ENCODE data around the gene EPHA4. TPM values are rescaled to one million over a fixed set of nuclear protein-coding genes. Genes with fewer than 3 reads are reported as not detected.
"Not testable (repeated sequence)": the region's sequence is repeated elsewhere in the genome, so short reads cannot be mapped to it uniquely, and the experiment has no call there.

The EPHA4 gene
- total and polyA plus RNA-seq, 5 experiments from 2014 or later = 0.41 to 9.7 (median 4.5) TPM

DNA sequence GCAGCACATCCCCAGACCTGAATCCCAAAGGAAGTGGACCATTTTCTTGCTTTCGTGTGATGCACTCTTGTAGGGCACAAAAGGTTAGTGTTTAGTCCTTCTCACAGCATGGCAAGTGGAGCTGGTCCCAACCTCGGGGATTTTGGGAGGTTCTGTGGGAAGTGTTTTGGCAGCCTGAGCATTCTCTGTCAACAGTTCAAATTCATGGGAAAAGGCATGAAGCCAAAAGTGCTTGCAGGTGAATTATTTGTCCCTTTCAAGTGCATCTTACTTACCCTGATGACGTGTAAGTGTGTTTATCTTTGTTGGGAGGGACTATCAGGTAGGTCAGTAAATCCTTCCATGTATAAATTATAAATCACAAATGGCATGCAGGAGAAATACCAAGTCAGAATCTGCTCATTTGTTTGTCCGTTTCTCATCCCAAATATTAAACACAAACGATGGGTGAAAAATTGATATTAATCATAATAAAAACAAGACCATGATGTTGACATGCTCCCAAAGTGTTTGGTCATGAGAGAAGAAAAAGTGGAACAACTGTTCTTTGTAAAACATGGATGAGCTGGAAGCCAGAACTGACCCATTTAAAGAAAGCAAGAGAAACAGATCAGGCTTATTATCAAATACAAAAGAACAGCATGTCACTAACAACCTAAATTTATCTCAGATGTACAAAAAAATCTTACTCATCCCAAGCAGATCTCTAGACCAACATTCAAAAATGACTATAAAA lies 57.6 kb downstream of the EPHA4 start:
- DNase-seq = no peak
- Mint-ChIP-seq H3K36me3 (no peaks in the 10 kb centered on the region), H3K27ac (peak overlapping the region in 2 of 10 donors; percentile 9 to 73), H3K4me3 (no peak overlapping the region), H3K4me1 (peaks cover 0 to 13% (median 4%) of the 10 kb centered on the region in 4 donors), H3K9me3 (peaks cover 0 to 4% (median 0%) of the 10 kb centered on the region in 9 donors), H3K27me3 (peaks cover 0 to 3% (median 0%) of the 10 kb centered on the region in 5 donors)
- POLR2A ChIA-PET = no interaction called here
- ATAC-seq = no peak

DNA sequence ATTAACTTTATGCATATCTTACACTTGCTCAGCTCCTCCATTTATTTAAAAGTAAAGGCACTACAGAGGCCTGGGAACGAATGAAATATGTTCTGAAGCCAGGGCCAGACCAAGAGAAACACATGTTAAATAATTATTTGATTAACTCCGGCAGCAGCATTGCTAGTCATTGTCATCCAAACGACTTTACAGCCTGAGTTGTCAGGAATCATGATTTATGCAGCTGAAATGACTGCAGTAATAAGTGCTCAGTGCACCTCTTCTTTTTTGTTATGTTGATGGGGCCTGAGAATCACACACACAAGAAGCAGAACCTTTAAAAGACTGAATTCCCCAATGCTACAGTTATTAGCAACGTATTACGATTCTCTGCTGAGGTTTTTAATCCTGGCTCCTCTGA lies 58.9 kb downstream of the EPHA4 start:
- POLR2A ChIA-PET = no interaction called here
- H3K27ac Mint-ChIP-seq = peak overlapping the region in 1 of 10 donors; percentile 3
- peaks cover 0 to 3% (median 0%) of the 10 kb centered on the region in 5 donors for H3K27me3 Mint-ChIP-seq
- peaks cover 0 to 4% (median 0%) of the 10 kb centered on the region in 9 donors for H3K9me3 Mint-ChIP-seq
- no peak overlapping the region for H3K4me3 Mint-ChIP-seq
- DNase-seq (no peak), ATAC-seq (no peak)
- H3K4me1 Mint-ChIP-seq = peaks cover 0 to 13% (median 0%) of the 10 kb centered on the region in 4 donors
- no peaks in the 10 kb centered on the region for H3K36me3 Mint-ChIP-seq

DNA sequence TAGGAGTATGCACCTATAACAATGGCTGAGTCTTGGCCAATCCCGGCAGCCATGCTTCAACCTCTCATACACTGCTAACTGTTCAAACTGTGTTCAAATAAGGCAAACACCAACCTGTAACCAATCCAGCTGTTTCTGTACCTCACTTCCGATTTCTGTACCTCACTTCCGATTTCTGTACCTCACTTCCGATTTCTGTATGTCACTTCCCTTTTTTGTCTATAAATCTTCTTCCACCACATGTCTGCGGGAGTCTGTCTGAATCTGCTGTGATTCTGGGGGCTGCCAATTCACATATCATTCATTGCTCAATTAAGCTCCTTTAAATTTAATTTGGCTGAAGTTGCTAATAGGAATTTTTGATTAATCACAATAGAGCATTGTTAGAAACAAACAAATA lies 60.8 kb downstream of the EPHA4 start:
- H3K9me3 Mint-ChIP-seq, POLR2A ChIA-PET, ATAC-seq, DNase-seq, H3K27me3 Mint-ChIP-seq, H3K4me3 Mint-ChIP-seq, H3K36me3 Mint-ChIP-seq: not testable (repeated sequence)
- peaks cover 0 to 13% (median 0%) of the 10 kb centered on the region in 4 donors for H3K4me1 Mint-ChIP-seq
- peak overlapping the region in 1 of 10 donors; percentile 29 for H3K27ac Mint-ChIP-seq

DNA sequence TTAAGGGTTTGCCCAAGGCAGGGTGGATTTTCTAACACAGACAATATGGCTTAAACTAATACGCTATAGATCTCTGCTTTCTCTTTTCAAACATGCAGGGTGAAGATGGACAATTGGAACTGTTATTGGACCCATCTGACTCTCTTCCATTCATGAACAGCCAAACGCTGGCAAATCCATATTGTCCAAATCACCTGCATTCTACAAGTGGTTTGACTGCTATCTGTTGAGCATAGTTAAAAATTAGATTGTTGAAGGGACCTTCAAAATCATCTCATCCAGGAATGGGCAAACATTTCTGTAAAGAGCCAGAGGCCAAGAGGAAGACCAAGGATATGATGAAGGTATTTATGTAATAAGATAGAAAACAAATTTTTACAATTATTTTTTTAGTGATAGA lies 65.6 kb downstream of the EPHA4 start:
- no peak overlapping the region for H3K27ac Mint-ChIP-seq
- DNase-seq = no peak
- H3K4me1 Mint-ChIP-seq = peaks cover 0 to 22% (median under 1%) of the 10 kb centered on the region in 4 donors
- H3K36me3 Mint-ChIP-seq = no peaks in the 10 kb centered on the region
- no peak overlapping the region for H3K4me3 Mint-ChIP-seq
- POLR2A ChIA-PET = no interaction called here
- H3K27me3 Mint-ChIP-seq = peaks cover 0 to 4% (median 0%) of the 10 kb centered on the region in 5 donors
- H3K9me3 Mint-ChIP-seq = peaks cover 0 to 3% (median 0%) of the 10 kb centered on the region in 9 donors
- no peak for ATAC-seq

DNA sequence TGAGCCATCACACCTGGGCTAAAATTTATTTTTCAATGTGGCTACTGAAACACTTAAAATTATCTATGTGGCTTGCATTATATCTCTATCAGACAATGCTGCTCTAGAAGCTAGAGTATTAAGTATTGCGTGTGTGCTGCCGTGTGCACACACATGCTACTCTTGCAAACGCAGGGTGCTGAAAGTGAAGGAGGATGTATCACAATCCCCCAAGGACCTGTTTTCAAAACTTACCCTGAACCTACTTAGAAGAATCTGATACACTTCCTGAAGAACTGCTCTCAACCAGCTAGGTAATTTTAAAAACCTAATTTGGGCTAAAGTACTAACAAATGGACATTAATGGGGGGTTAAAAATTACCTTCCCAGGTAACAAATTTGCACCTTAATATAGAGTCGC lies 66.5 kb downstream of the EPHA4 start:
- POLR2A ChIA-PET = no interaction called here
- DNase-seq (no peak), ATAC-seq (no peak)
- peaks cover 0 to 22% (median under 1%) of the 10 kb centered on the region in 4 donors for H3K4me1 Mint-ChIP-seq
- H3K9me3 Mint-ChIP-seq = no peaks in the 10 kb centered on the region
- no peak overlapping the region for H3K4me3 Mint-ChIP-seq
- no peaks in the 10 kb centered on the region for H3K36me3 Mint-ChIP-seq
- H3K27ac Mint-ChIP-seq = no peak overlapping the region
- peaks cover 0 to 4% (median 0%) of the 10 kb centered on the region in 5 donors for H3K27me3 Mint-ChIP-seq

DNA sequence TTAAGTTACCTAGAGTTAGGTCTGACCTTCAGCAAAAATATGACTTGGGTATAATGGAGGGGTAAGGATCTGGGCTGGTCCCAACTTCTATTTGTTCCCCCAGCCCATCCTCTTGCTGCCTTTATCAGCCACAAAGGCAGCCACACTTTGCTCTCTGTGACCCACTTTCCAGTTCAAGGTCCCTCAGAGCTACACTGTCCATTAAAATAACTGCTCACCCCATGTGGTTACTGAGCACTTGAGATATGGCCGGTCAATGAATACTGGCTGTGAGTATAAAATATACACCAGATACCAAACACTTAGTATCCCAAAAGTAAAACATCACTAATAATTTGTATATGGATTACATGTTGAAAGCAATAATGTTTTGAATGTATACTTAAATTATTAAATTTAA lies 67.2 kb downstream of the EPHA4 start:
- H3K4me1 Mint-ChIP-seq = peaks cover 0 to 22% (median under 1%) of the 10 kb centered on the region in 4 donors
- no peak overlapping the region for H3K4me3 Mint-ChIP-seq
- DNase-seq = no peak
- peaks cover 0 to 4% (median 0%) of the 10 kb centered on the region in 5 donors for H3K27me3 Mint-ChIP-seq
- H3K36me3 Mint-ChIP-seq = no peaks in the 10 kb centered on the region
- H3K9me3 Mint-ChIP-seq = no peaks in the 10 kb centered on the region
- POLR2A ChIA-PET = no interaction called here
- ATAC-seq = no peak
- no peak overlapping the region for H3K27ac Mint-ChIP-seq

DNA sequence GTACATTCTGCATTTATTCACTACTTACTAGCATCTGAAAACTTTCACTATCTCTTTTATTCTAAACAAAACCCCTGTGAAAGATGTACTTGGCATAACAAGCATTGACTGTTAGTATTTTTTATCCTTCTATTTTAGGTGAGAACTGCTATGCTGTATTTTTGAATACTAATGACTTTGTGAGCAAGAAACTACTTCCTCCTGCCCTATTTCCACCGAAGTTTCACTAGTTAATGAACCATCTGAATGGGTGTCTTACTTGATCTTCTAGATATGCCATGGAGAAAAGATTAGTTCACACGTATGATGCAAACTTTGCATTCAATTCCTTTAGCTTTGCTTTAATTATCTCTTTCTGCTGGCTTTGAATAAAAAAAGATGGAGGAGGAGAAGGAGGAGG lies 68.1 kb downstream of the EPHA4 start:
- H3K27me3 Mint-ChIP-seq = peaks cover 0 to 4% (median 0%) of the 10 kb centered on the region in 5 donors
- ATAC-seq (no peak), DNase-seq (no peak)
- peaks cover 0 to 22% (median under 1%) of the 10 kb centered on the region in 4 donors for H3K4me1 Mint-ChIP-seq
- H3K9me3 Mint-ChIP-seq = no peaks in the 10 kb centered on the region
- H3K27ac Mint-ChIP-seq = peak overlapping the region in 1 of 10 donors; percentile 5
- H3K36me3 Mint-ChIP-seq = no peaks in the 10 kb centered on the region
- POLR2A ChIA-PET = no interaction called here
- no peak overlapping the region for H3K4me3 Mint-ChIP-seq

DNA sequence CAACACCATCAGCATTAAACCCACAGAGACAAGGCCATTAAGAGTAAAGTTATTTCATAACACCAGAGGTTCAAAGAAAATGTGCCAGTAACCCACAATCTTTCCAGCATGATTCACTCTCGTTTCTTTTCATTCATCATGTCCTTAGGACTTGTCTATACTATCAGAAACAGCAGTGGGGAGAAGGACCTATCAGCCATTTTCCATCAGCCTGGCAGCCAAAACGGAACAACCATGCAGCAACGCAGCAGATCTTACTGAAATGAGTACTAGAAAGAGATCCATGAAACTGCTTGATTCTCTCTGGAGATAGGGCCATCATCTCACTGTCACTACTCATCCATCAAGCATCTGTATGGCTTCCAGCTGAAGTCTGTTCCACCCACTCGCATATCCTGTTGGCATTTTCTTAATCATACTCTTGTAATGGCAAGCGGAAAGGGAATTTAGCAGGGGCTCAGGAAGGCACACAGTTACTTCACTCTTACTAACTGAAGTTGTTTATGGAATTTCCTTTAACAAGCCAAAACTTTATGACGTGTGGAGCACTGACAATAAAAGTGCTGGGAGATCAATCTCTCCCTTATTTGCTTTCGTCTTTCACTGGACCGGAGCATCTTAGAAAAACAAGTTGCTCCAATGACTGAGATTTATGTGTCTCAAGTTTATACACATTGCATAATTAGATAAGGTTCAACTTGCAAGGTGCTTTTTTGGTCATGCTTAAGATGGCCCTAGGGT lies 69.7 kb downstream of the EPHA4 start:
- H3K27ac Mint-ChIP-seq = no peak overlapping the region
- POLR2A ChIA-PET = no interaction called here
- peaks cover 0 to 22% (median under 1%) of the 10 kb centered on the region in 4 donors for H3K4me1 Mint-ChIP-seq
- H3K9me3 Mint-ChIP-seq = no peaks in the 10 kb centered on the region
- no peak overlapping the region for H3K4me3 Mint-ChIP-seq
- ATAC-seq (no peak), DNase-seq (no peak)
- peaks cover 0 to 4% (median 0%) of the 10 kb centered on the region in 5 donors for H3K27me3 Mint-ChIP-seq
- no peaks in the 10 kb centered on the region for H3K36me3 Mint-ChIP-seq

DNA sequence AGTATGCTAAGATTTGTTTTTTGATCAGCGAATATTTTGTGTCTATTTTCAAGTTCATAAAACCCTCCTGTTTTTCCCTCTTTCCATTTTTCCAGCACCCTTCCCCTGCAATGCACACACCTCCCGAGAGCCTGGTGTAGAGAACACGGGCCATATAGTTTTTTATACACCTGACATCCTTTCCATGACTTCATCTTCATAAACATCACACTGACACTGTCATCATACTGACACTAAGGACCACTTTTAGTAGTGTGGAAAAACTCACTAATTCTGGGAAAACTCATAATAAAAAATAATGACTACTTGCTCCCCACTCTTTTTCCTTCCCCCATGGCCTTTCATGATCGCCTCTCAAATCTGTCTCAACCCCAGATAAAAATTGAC lies 70.2 kb downstream of the EPHA4 start:
- H3K4me3 Mint-ChIP-seq = no peak overlapping the region
- H3K9me3 Mint-ChIP-seq = no peaks in the 10 kb centered on the region
- no peaks in the 10 kb centered on the region for H3K36me3 Mint-ChIP-seq
- POLR2A ChIA-PET = no interaction called here
- no peak for DNase-seq
- H3K27ac Mint-ChIP-seq = no peak overlapping the region
- H3K27me3 Mint-ChIP-seq = peaks cover 0 to 4% (median 0%) of the 10 kb centered on the region in 5 donors
- ATAC-seq = no peak
- H3K4me1 Mint-ChIP-seq = peaks cover 0 to 25% (median under 1%) of the 10 kb centered on the region in 4 donors

DNA sequence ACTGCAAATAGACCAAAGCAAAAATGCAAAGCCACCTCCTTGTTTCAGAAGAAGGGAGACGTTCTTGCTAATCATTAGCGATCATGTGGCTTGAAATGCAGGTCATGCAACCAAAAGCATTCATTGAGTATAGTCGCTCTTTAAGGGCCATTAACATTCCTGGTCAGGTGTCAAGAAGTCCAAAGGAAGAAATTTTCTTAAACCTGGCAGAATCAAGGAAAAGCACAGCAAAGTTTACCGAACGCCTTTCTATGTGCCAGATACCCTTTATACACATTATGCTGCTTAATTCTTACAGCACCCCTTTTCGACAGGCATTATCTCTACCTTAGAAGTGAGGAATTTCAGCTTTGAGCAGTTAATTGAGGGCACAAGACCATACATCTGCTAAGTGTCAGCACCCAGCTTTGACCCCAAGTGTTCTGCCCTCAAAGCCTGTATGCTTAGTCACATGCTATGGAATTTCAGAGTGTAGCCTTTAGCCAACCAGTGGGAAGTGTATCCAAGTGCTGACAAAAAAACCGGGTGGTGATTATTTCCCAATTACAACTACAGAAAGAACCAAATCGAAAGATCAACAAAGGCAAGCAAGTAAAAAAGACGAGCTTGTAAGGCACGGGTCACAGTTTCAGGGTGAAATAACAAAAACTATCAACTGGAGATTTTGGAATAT lies 70.8 kb downstream of the EPHA4 start:
- Mint-ChIP-seq H3K9me3 (no peaks in the 10 kb centered on the region), H3K4me1 (peaks cover 0 to 26% (median under 1%) of the 10 kb centered on the region in 4 donors), H3K27ac (no peak overlapping the region), H3K4me3 (no peak overlapping the region), H3K27me3 (peaks cover 0 to 2% (median 0%) of the 10 kb centered on the region in 5 donors), H3K36me3 (no peaks in the 10 kb centered on the region)
- DNase-seq (no peak), ATAC-seq (no peak)
- POLR2A ChIA-PET = no interaction called here

DNA sequence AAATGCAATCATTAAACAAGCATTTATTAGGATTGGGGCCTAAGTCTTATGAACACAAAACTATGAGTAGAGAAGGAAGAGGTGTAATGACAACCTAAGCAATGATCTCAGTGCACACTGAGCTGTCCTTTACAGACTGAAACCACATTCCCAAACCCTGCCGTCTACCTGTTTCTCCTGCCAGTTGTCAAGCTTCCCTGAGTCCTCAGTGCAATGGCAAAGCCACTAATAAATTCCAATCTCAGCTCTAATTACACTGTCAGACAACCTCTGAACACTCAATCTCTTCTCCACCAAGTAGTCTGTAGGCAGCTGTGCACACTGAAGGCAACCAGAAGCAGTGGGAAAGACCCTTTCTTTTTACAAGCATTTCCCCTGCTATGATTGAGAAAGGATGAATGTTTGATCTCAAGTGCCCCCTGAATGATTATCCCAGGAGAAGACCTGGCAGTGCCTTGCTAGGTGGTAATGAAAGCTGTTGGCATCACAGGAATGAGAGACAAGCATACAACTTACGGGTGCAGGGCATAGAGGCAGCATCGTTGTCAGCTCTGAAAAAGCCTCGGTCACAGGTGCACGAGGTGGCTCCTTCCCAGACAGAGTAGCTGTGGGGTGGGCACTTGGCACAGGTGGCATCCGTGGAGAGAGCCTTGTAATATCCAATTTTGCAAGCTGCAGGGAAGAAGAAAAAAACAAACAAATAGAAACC lies 71.4 kb downstream of the EPHA4 start:
- ATAC-seq (no peak), DNase-seq (no peak)
- no peaks in the 10 kb centered on the region for H3K9me3 Mint-ChIP-seq
- peaks cover 0 to 2% (median 0%) of the 10 kb centered on the region in 5 donors for H3K27me3 Mint-ChIP-seq
- no peak overlapping the region for H3K4me3 Mint-ChIP-seq
- no peak overlapping the region for H3K27ac Mint-ChIP-seq
- H3K36me3 Mint-ChIP-seq = no peaks in the 10 kb centered on the region
- H3K4me1 Mint-ChIP-seq = peaks cover 0 to 26% (median under 1%) of the 10 kb centered on the region in 4 donors
- POLR2A ChIA-PET = no interaction called here

DNA sequence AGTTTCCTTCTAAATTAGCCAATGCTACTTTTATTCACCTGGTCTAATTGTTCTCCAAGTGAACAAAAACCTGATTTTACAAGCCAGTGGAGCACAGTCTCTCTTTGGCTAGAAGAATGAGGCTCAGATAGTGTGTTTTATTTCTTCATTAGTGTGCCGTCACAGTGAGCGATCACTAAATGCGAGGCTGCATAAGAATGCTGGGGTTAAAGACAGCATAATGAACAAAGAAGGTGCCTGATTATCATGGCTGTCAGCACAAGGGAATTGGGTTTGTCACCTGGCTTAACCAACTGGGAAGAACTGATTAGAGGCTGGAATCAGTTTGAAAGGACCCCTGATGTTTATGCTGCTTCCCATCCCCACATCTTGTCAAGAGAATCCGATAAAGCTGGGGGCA lies 76.4 kb downstream of the EPHA4 start:
- Mint-ChIP-seq H3K27ac (no peak overlapping the region), H3K4me1 (peaks cover 0 to 5% (median 0%) of the 10 kb centered on the region in 4 donors), H3K27me3 (peaks cover 0 to 4% (median 0%) of the 10 kb centered on the region in 5 donors), H3K4me3 (no peak overlapping the region), H3K36me3 (no peaks in the 10 kb centered on the region), H3K9me3 (no peaks in the 10 kb centered on the region)
- DNase-seq (no peak), ATAC-seq (no peak)
- POLR2A ChIA-PET = no interaction called here

Data from naive thymus-derived CD8-positive, alpha-beta T cell (primary cell).